T-helper 2 cell treated with Interferon-gamma antibody and Interleukin-4, amounts not matched to agents 5 μg/mL and 100 μg/mL, for 36 hours (primary cell): ENCODE results near the gene VSIG10.

Source experiments
- DNase-seq: peaks from one replicate; pipeline ENCODE4 v3.0.0; 2021; ENCODE audit warnings: low spot score
- H3K27ac Mint-ChIP-seq: one replicate; pipeline ENCODE4 v1.8.0; 2021; ENCODE audit warnings: mild to moderate bottlenecking, mixed read lengths
- H3K27me3 Mint-ChIP-seq: one replicate; pipeline ENCODE4 v1.8.0; 2021; ENCODE audit warnings: low read depth, mixed read lengths
- H3K36me3 Mint-ChIP-seq: one replicate; pipeline ENCODE4 v1.8.0; 2021; ENCODE audit warnings: low read depth, mixed read lengths
- H3K4me1 Mint-ChIP-seq: one replicate; pipeline ENCODE4 v1.8.0; 2021; ENCODE audit warnings: low read depth, mixed read lengths
- H3K4me3 Mint-ChIP-seq: one replicate; pipeline ENCODE4 v1.8.0; 2022; ENCODE audit warnings: mild to moderate bottlenecking, moderate library complexity, mixed read lengths
- H3K9me3 Mint-ChIP-seq: one replicate; pipeline ENCODE4 v1.8.0; 2021; ENCODE audit warnings: mixed read lengths

VSIG10 gene

GRCh38 chr12:118126119-118126757 is 22.4 kb upstream of the VSIG10 start:
- Mint-ChIP-seq H3K4me1 (peaks cover under 1% of the 10 kb centered on the region), H3K27me3 (no peaks in the 10 kb centered on the region), H3K36me3 (no peaks in the 10 kb centered on the region), H3K4me3 (no peak overlapping the region), H3K9me3 (no peaks in the 10 kb centered on the region), H3K27ac (no peak overlapping the region)
- DNase-seq: no peak

- DNase-seq: no peak
- Mint-ChIP-seq H3K4me1 (peaks cover 5% of the 10 kb centered on the region), H3K36me3 (no peaks in the 10 kb centered on the region), H3K27ac (no peak overlapping the region), H3K9me3 (no peaks in the 10 kb centered on the region), H3K4me3 (no peak overlapping the region), H3K27me3 (no peaks in the 10 kb centered on the region)
These were observed 21.9 kb upstream of the VSIG10 start for GRCh38 chr12:118125743-118126118.

GRCh38 chr12:118124333-118124874 is 20.6 kb upstream of the VSIG10 start:
- H3K9me3 Mint-ChIP-seq: no peaks in the 10 kb centered on the region

GRCh38 chr12:118122264-118122663 is 18.5 kb upstream of the VSIG10 start:
- H3K4me3 Mint-ChIP-seq: no peak overlapping the region
- H3K9me3 Mint-ChIP-seq: no peaks in the 10 kb centered on the region
- peaks cover 9% of the 10 kb centered on the region for H3K4me1 Mint-ChIP-seq
- no peak for DNase-seq
- H3K27ac Mint-ChIP-seq: no peak overlapping the region
- H3K36me3 Mint-ChIP-seq: no peaks in the 10 kb centered on the region
- H3K27me3 Mint-ChIP-seq: no peaks in the 10 kb centered on the region

More at GRCh38 chr12:118124333-118124874, 20.6 kb upstream of the VSIG10 start:
- Mint-ChIP-seq H3K27me3 (no peaks in the 10 kb centered on the region), H3K27ac (no peak overlapping the region), H3K36me3 (no peaks in the 10 kb centered on the region), H3K4me3 (no peak overlapping the region), H3K4me1 (peaks cover 9% of the 10 kb centered on the region)
- DNase-seq: no peak

GRCh38 chr12:118120579-118121363 is 17.0 kb upstream of the VSIG10 start:
- no peaks in the 10 kb centered on the region for H3K27me3 Mint-ChIP-seq
- H3K4me3 Mint-ChIP-seq: no peak overlapping the region
- peak; percentile 26 for DNase-seq
- peak overlapping the region; percentile 46 for H3K27ac Mint-ChIP-seq
- H3K36me3 Mint-ChIP-seq: no peaks in the 10 kb centered on the region
- peaks cover 9% of the 10 kb centered on the region for H3K4me1 Mint-ChIP-seq
- no peaks in the 10 kb centered on the region for H3K9me3 Mint-ChIP-seq

- H3K27me3 Mint-ChIP-seq: no peaks in the 10 kb centered on the region
- no peak for DNase-seq
- H3K4me3 Mint-ChIP-seq: no peak overlapping the region
- no peak overlapping the region for H3K27ac Mint-ChIP-seq
- H3K9me3 Mint-ChIP-seq: no peaks in the 10 kb centered on the region
- no peaks in the 10 kb centered on the region for H3K36me3 Mint-ChIP-seq
- peaks cover 9% of the 10 kb centered on the region for H3K4me1 Mint-ChIP-seq
These were observed 15.7 kb upstream of the VSIG10 start for GRCh38 chr12:118119449-118119879.

- DNase-seq: no peak
- H3K9me3 Mint-ChIP-seq: no peaks in the 10 kb centered on the region
- no peak overlapping the region for H3K4me3 Mint-ChIP-seq
- H3K27me3 Mint-ChIP-seq: peaks cover 4% of the 10 kb centered on the region
- H3K36me3 Mint-ChIP-seq: no peaks in the 10 kb centered on the region
- peaks cover 4% of the 10 kb centered on the region for H3K4me1 Mint-ChIP-seq
- no peak overlapping the region for H3K27ac Mint-ChIP-seq
These were observed 5.3 kb upstream of the VSIG10 start for GRCh38 chr12:118109088-118109487.

- Mint-ChIP-seq H3K4me3 (no peak overlapping the region), H3K27ac (no peak overlapping the region), H3K27me3 (peaks cover 9% of the 10 kb centered on the region), H3K4me1 (peaks cover 6% of the 10 kb centered on the region), H3K9me3 (no peaks in the 10 kb centered on the region), H3K36me3 (peaks cover 2% of the 10 kb centered on the region)
- DNase-seq: no peak
These were observed 3.9 kb upstream of the VSIG10 start for GRCh38 chr12:118107694-118108093.

GRCh38 chr12:118107011-118107410 is 3.2 kb upstream of the VSIG10 start:
- Mint-ChIP-seq H3K27ac (no peak overlapping the region), H3K9me3 (no peaks in the 10 kb centered on the region), H3K27me3 (peaks cover 14% of the 10 kb centered on the region), H3K36me3 (peaks cover 2% of the 10 kb centered on the region), H3K4me3 (no peak overlapping the region), H3K4me1 (peaks cover 6% of the 10 kb centered on the region)
- DNase-seq: no peak

- H3K9me3 Mint-ChIP-seq: no peaks in the 10 kb centered on the region
- peaks cover 2% of the 10 kb centered on the region for H3K36me3 Mint-ChIP-seq
- H3K4me1 Mint-ChIP-seq: peaks cover 6% of the 10 kb centered on the region
- peaks cover 19% of the 10 kb centered on the region for H3K27me3 Mint-ChIP-seq
- peak; percentile 5 for DNase-seq
- no peak overlapping the region for H3K27ac Mint-ChIP-seq
- H3K4me3 Mint-ChIP-seq: peak overlapping the region; percentile 92
These were observed 610 bp downstream of the VSIG10 start for GRCh38 chr12:118103201-118103600.

GRCh38 chr12:118102609-118103008 is 1.2 kb downstream of the VSIG10 start:
- Mint-ChIP-seq H3K9me3 (no peaks in the 10 kb centered on the region), H3K4me1 (peaks cover 6% of the 10 kb centered on the region), H3K27me3 (peaks cover 19% of the 10 kb centered on the region), H3K4me3 (peak overlapping the region; percentile 92), H3K27ac (no peak overlapping the region), H3K36me3 (peaks cover 2% of the 10 kb centered on the region)
- DNase-seq: no peak

GRCh38 chr12:118102070-118102469 is 1.7 kb downstream of the VSIG10 start:
- Mint-ChIP-seq H3K4me3 (no peak overlapping the region), H3K36me3 (peaks cover 2% of the 10 kb centered on the region), H3K9me3 (no peaks in the 10 kb centered on the region), H3K27ac (no peak overlapping the region), H3K27me3 (peaks cover 19% of the 10 kb centered on the region), H3K4me1 (peaks cover 6% of the 10 kb centered on the region)
- no peak for DNase-seq

- Mint-ChIP-seq H3K4me3 (no peak overlapping the region), H3K4me1 (peaks cover 6% of the 10 kb centered on the region), H3K9me3 (no peaks in the 10 kb centered on the region), H3K36me3 (peaks cover 2% of the 10 kb centered on the region), H3K27me3 (peaks cover 19% of the 10 kb centered on the region), H3K27ac (no peak overlapping the region)
- no peak for DNase-seq
These were observed 2.8 kb downstream of the VSIG10 start for GRCh38 chr12:118101051-118101450.

GRCh38 chr12:118098911-118099671 is 4.7 kb downstream of the VSIG10 start:
- H3K4me1 Mint-ChIP-seq: peaks cover 3% of the 10 kb centered on the region
- H3K27me3 Mint-ChIP-seq: peaks cover 14% of the 10 kb centered on the region
- DNase-seq: no peak
- no peak overlapping the region for H3K27ac Mint-ChIP-seq
- peaks cover 2% of the 10 kb centered on the region for H3K36me3 Mint-ChIP-seq
- no peaks in the 10 kb centered on the region for H3K9me3 Mint-ChIP-seq
- no peak overlapping the region for H3K4me3 Mint-ChIP-seq
